Measurements from ENCODE around the gene ELP1. TPM values are rescaled to one million over a fixed set of nuclear protein-coding genes. Genes with fewer than 3 reads are reported as not detected.

The ELP1 gene
- total RNA-seq, 1 experiment from 2014 or later, result 27.9 TPM

DNA sequence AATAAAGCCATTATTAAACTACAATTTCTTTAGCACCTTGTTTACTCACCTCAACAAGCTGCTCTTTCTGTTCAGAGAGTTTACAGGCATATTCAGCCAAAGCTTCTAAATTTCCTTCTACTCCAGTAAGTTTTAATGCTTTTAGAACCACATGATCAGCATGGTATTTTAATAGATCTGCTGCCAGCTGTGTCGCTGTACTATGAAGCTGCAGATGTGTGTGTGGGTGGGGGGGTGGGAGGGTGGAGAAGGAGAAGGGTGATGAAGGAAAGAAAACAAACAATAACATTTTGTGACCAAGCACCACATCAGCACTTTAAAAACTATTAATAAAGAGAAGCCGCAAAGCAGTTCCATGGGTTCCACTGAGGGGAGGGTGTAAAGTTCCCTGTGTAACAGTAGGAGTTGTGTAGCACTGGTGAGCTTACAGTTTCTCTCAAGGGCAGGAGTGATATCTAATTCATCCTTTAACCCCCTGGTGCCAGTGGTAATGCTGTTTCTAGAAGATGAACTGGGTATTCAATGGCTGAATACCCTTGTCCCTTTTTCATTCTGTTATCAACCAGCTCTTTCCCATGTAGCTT lies 38.8 kb upstream of the ELP1 start:
- Mint-ChIP-seq H3K4me1 (no peaks in the 10 kb centered on the region), H3K36me3 (peaks cover 16% of the 10 kb centered on the region), H3K9me3 (peaks cover 7% of the 10 kb centered on the region; the same call in 1 of the 2 replicates), H3K27me3 (ENCODE audit: low read depth) (no peaks in the 10 kb centered on the region), H3K27ac (no peak overlapping the region), H3K4me3 (no peak overlapping the region)
- CTCF ChIA-PET, result no interaction called here
- POLR2A ChIA-PET, result no interaction called here
- ATAC-seq, result no peak
- DNase-seq (ENCODE audit: low spot score), result no peak
- TF ChIP-seq AFF4 (CRISPR knock-in tag; IDR thresholded peaks at IDR 0.05; ENCODE audit: borderline replicate concordance), result no peak
- TF ChIP-seq JAZF1 (CRISPR knock-in tag; IDR thresholded peaks at IDR 0.05), result no peak
- TF ChIP-seq, protein P1, sequence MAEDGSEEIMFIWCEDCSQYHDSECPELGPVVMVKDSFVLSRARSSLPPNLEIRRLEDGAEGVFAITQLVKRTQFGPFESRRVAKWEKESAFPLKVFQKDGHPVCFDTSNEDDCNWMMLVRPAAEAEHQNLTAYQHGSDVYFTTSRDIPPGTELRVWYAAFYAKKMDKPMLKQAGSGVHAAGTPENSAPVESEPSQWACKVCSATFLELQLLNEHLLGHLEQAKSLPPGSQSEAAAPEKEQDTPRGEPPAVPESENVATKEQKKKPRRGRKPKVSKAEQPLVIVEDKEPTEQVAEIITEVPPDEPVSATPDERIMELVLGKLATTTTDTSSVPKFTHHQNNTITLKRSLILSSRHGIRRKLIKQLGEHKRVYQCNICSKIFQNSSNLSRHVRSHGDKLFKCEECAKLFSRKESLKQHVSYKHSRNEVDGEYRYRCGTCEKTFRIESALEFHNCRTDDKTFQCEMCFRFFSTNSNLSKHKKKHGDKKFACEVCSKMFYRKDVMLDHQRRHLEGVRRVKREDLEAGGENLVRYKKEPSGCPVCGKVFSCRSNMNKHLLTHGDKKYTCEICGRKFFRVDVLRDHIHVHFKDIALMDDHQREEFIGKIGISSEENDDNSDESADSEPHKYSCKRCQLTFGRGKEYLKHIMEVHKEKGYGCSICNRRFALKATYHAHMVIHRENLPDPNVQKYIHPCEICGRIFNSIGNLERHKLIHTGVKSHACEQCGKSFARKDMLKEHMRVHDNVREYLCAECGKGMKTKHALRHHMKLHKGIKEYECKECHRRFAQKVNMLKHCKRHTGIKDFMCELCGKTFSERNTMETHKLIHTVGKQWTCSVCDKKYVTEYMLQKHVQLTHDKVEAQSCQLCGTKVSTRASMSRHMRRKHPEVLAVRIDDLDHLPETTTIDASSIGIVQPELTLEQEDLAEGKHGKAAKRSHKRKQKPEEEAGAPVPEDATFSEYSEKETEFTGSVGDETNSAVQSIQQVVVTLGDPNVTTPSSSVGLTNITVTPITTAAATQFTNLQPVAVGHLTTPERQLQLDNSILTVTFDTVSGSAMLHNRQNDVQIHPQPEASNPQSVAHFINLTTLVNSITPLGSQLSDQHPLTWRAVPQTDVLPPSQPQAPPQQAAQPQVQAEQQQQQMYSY (CRISPR knock-in tag; IDR thresholded peaks at IDR 0.05), result no peak
- TF ChIP-seq EMX1 (CRISPR knock-in tag; IDR thresholded peaks at IDR 0.05), result no peak

DNA sequence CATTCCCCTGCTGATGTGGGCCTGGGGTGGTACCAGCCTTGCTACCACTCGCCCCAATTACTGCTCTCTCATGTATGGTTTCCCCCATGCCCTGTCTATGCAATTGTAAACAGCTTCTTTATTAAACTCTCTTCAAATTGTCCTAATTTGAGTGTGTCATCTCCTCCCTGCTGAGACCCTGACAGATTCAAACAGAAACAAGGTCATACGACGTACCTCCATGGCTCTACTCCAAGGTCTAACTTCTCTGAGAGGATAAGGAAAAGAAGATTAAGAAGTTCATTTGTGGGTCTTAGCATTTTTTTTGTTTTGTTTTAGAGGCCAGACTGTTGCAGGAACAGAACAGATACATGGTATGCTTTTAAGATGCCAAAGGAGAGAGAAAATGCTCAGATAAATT lies 38.3 kb upstream of the ELP1 start:
- POLR2A ChIA-PET, result no interaction called here
- Mint-ChIP-seq H3K27me3 (ENCODE audit: low read depth) (no peaks in the 10 kb centered on the region), H3K27ac (no peak overlapping the region), H3K4me3 (no peak overlapping the region), H3K36me3 (peaks cover 16% of the 10 kb centered on the region), H3K4me1 (no peaks in the 10 kb centered on the region), H3K9me3 (peaks cover 7% of the 10 kb centered on the region; the same call in 1 of the 2 replicates)
- CTCF ChIA-PET, result no interaction called here
- no peak for ATAC-seq
- DNase-seq (ENCODE audit: low spot score), result no peak
- no peak for TF ChIP-seq FOXP4 (CRISPR knock-in tag; IDR thresholded peaks at IDR 0.05)
- TF ChIP-seq HMGXB4 (CRISPR knock-in tag; IDR thresholded peaks at IDR 0.05), result no peak
- TF ChIP-seq IRF1 (CRISPR knock-in tag; IDR thresholded peaks at IDR 0.05), result no peak
- no peak for TF ChIP-seq MXD4 (CRISPR knock-in tag; IDR thresholded peaks at IDR 0.05; ENCODE audit: borderline replicate concordance)
- no peak for TF ChIP-seq CREM (CRISPR knock-in tag; IDR thresholded peaks at IDR 0.05)
- no peak for TF ChIP-seq CBFB (CRISPR knock-in tag; IDR thresholded peaks at IDR 0.05; ENCODE audit: low read depth)
- no peak for TF ChIP-seq ZNF425 (CRISPR knock-in tag; conservative IDR thresholded peaks at IDR 0.05)
- TF ChIP-seq PRRX2 (CRISPR knock-in tag; IDR thresholded peaks at IDR 0.05), result no peak
- no peak for TF ChIP-seq AFF4 (CRISPR knock-in tag; IDR thresholded peaks at IDR 0.05; ENCODE audit: borderline replicate concordance)
- no peak for TF ChIP-seq ZBTB21 (CRISPR knock-in tag; IDR thresholded peaks at IDR 0.05; ENCODE audit: borderline replicate concordance)
- TF ChIP-seq, protein P2, sequence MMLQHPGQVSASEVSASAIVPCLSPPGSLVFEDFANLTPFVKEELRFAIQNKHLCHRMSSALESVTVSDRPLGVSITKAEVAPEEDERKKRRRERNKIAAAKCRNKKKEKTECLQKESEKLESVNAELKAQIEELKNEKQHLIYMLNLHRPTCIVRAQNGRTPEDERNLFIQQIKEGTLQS (CRISPR knock-in tag; conservative IDR thresholded peaks at IDR 0.05), result no peak
- no peak for TF ChIP-seq NFATC4 (CRISPR knock-in tag; IDR thresholded peaks at IDR 0.05)

Measured in WTC11 (cell line).